ENCODE results near the gene MFGE8.

DNA sequence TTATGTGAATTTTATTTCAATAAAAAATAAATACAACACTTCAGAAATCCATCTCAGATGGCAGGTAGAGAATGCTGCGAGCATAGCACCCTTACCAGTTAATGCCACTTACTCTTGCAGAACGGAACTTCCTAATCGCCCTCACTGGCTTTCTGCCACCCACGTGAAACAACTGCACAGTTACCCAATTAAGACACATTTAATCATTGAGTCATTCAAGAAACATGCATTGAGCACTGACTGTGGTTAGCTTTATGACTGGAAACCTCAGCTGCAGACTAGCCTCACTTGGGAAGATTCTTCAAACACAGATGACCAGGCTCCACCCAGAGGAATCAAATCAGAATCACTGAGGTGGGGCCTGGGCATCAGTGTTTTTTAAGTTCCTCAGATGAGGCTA lies 5.6 kb upstream of the MFGE8 start:
- no peak for TF ChIP-seq POLR2AphosphoS5 (IDR thresholded peaks at IDR 0.05; ENCODE audit: low read depth, low read length)
- TF ChIP-seq SIN3A (IDR thresholded peaks at IDR 0.05; ENCODE audit: borderline replicate concordance, insufficient read depth, low read length), result no peak
- TF ChIP-seq, protein P1, sequence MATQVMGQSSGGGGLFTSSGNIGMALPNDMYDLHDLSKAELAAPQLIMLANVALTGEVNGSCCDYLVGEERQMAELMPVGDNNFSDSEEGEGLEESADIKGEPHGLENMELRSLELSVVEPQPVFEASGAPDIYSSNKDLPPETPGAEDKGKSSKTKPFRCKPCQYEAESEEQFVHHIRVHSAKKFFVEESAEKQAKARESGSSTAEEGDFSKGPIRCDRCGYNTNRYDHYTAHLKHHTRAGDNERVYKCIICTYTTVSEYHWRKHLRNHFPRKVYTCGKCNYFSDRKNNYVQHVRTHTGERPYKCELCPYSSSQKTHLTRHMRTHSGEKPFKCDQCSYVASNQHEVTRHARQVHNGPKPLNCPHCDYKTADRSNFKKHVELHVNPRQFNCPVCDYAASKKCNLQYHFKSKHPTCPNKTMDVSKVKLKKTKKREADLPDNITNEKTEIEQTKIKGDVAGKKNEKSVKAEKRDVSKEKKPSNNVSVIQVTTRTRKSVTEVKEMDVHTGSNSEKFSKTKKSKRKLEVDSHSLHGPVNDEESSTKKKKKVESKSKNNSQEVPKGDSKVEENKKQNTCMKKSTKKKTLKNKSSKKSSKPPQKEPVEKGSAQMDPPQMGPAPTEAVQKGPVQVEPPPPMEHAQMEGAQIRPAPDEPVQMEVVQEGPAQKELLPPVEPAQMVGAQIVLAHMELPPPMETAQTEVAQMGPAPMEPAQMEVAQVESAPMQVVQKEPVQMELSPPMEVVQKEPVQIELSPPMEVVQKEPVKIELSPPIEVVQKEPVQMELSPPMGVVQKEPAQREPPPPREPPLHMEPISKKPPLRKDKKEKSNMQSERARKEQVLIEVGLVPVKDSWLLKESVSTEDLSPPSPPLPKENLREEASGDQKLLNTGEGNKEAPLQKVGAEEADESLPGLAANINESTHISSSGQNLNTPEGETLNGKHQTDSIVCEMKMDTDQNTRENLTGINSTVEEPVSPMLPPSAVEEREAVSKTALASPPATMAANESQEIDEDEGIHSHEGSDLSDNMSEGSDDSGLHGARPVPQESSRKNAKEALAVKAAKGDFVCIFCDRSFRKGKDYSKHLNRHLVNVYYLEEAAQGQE (IDR thresholded peaks at IDR 0.05; ENCODE audit: insufficient read depth in 1 of 2, low read depth in 2 of 2, low read length in 2 of 2), result no peak
- TF ChIP-seq TAF1 (IDR thresholded peaks at IDR 0.05; ENCODE audit: borderline replicate concordance, insufficient read depth, low read length), result no peak
- no peak for TF ChIP-seq FOXP2 (optimal IDR thresholded peaks at IDR 0.05; ENCODE audit: borderline replicate concordance, extremely low read depth, extremely low read length, insufficient read depth)

All from PFSK-1 (cell line).